Right cardiac atrium (tissue), 5 donors: ENCODE results near the gene ZNF644. TPM values are rescaled to one million over a fixed set of nuclear protein-coding genes. Genes with fewer than 3 reads are reported as not detected.
"Not testable (repeated sequence)": the region's sequence is repeated elsewhere in the genome, so short reads cannot be mapped to it uniquely, and the experiment has no call there.

Experiments
- ATAC-seq, 2 donors: fragments of 200-7000 bp; cut with Tn5 transposase; one replicate each; pipeline versions ENCODE4 v1.8.0 to v1.9.1; 2020; ENCODE audit warnings: moderate library complexity in 2 of 2, mild to moderate bottlenecking in 1 of 2
- DNase-seq, 3 donors: peaks; one replicate each; pipeline ENCODE4 v3.0.0-alpha.2; 2020
- H3K27ac ChIP-seq: one replicate; pipeline ENCODE4 v1.5.1; 2013; ENCODE audit warnings: mild to moderate bottlenecking, low read length, control low read depth, moderate library complexity
- H3K27me3 ChIP-seq: one replicate; pipeline ENCODE4 v1.6.1; 2013; ENCODE audit not compliant: control insufficient read depth, insufficient read depth
- H3K4me1 ChIP-seq: one replicate; pipeline ENCODE4 v1.6.1; 2013; ENCODE audit warnings: low read length; ENCODE audit not compliant: control insufficient read depth, insufficient read depth
- H3K4me3 ChIP-seq: one replicate; pipeline ENCODE4 v1.5.1; 2013; ENCODE audit warnings: low read length, control low read depth
- H3K9me3 ChIP-seq: one replicate; pipeline ENCODE4 v1.6.1; 2013; ENCODE audit warnings: low read length; ENCODE audit not compliant: control insufficient read depth
- WGBS: extraction: QIAGEN DNeasy Blood & Tissue Kit; methylation state at CpG from one replicate; pipeline ENCODE4 v1.1.7; 2013; 5-methylcytosine and 5-hydroxymethylcytosine counted together
- intact Hi-C, 4 donors: fragments of 100-400 bp; cut with DNase I; formaldehyde crosslinking; loops; one replicate each; pipeline versions ENCODE4 v1.11.0 to v1.14.0; 2022 to 2023
- polyA plus RNA-seq: library from polyadenylated mRNA; stranded (reverse); fragments of 200-250 nt; gene quantifications from one replicate; pipeline ENCODE4 v1.2.3, GENCODE V29; 2013
- total RNA-seq, 4 donors: library from RNA; stranded (reverse); fragmentation: NEBNext Ultra II Directional; extraction: Animal tissue kit (Norgen Biotek cat#: 25700); gene quantifications; one replicate each; pipeline ENCODE4 v1.2.1, GENCODE V29; 2021
- donor health status: healthy with polysubstance abuse.
- donor health status: DM: no; HTN: yes; CAD: no.
- donor health status: DM: no; HTN: no; CAD: no.
- donor health status: DM: no; HTN: yes; CAD: no; lungs with severe emphysema.
- donor health status: DM: yes; HTN: yes; CAD: no.

ZNF644 gene
- total and polyA plus RNA-seq, 5 donors, result 16.7 to 44.7 (median 34.6) TPM

DNA sequence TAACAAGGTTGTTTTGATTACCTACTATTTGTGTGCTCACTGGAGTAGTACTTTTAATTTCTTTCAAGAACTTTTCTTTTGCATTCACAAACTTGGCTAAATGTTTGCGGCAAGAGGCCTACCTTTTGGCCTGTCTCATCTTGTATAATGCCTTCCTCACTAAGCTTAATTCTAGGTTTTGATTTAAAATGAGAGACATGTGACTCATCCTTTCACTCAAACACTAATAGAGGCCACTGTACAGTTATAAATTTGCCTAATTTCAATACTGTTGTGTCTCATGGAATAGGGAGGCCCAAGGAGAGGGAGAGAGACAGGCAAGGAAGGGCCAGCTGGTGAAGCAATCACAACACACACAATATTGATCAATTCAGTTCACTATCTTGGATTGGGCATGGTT lies 66.1 kb downstream of the ZNF644 start:
- no peak overlapping the region for H3K27ac ChIP-seq
- H3K27me3 ChIP-seq, result no peaks in the 10 kb centered on the region
- H3K4me3 ChIP-seq, result no peak overlapping the region
- H3K4me1 ChIP-seq, result no peaks in the 10 kb centered on the region
- intact Hi-C loops, result no loop called here
- no peak for DNase-seq
- ATAC-seq, result no peak
- 97% methylated on average over 1 of the region's 1 CpG for WGBS
- H3K9me3 ChIP-seq, result no peaks in the 10 kb centered on the region

DNA sequence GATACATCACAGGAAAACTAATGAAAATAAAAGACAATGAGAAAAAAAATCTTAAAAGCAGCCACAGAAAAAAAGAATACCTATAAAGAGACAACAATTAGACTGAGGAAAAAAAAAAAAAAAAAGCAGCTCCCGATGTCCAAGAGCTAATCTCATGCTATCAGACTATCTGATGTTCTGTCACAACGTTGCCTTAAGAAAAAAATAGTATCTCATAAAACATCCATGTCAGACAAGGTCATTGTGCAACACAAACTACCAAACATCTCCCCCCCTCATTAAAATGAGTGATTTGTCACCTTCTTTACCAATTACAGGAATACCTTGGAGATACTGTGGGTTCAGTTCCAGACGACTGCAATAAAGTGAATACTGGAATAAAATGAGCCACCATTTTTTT lies 68.9 kb downstream of the ZNF644 start:
- WGBS, result 73% methylated on average over 3 of the region's 3 CpGs
- Histone ChIP-seq H3K4me1 (no peaks in the 10 kb centered on the region), H3K27ac (no peak overlapping the region), H3K27me3 (no peaks in the 10 kb centered on the region), H3K9me3 (no peaks in the 10 kb centered on the region), H3K4me3 (no peak overlapping the region)
- ATAC-seq (no peak), DNase-seq (no peak)
- intact Hi-C loops, result no loop called here

GRCh38 chr1:90951009-90951408 lies 70.8 kb downstream of the ZNF644 start:
- H3K27ac ChIP-seq, result no peak overlapping the region
- WGBS, result 82% methylated on average over 2 of the region's 2 CpGs
- ATAC-seq (no peak), DNase-seq (no peak)
- no peak overlapping the region for H3K4me3 ChIP-seq
- no peaks in the 10 kb centered on the region for H3K4me1 ChIP-seq
- intact Hi-C loops, result no loop called here
- H3K27me3 ChIP-seq, result no peaks in the 10 kb centered on the region
- H3K9me3 ChIP-seq, result no peaks in the 10 kb centered on the region

- intact Hi-C loops, result no loop called here
- no peaks in the 10 kb centered on the region for H3K27me3 ChIP-seq
- ATAC-seq, result no peak
These were observed 73.5 kb downstream of the ZNF644 start for GRCh38 chr1:90948301-90948700.

GRCh38 chr1:90946630-90947029 lies 75.2 kb downstream of the ZNF644 start:
- Histone ChIP-seq H3K4me3 (no peak overlapping the region), H3K27me3 (no peaks in the 10 kb centered on the region), H3K4me1 (no peaks in the 10 kb centered on the region), H3K27ac (no peak overlapping the region), H3K9me3 (no peaks in the 10 kb centered on the region)
- ATAC-seq (no peak), DNase-seq (no peak)
- intact Hi-C loops, result no loop called here
- 87% methylated on average over 1 of the region's 1 CpG for WGBS

More at GRCh38 chr1:90948301-90948700, 73.5 kb downstream of the ZNF644 start:
- DNase-seq, result no peak
- WGBS, result 94% methylated on average over 7 of the region's 7 CpGs
- H3K4me3 ChIP-seq, result no peak overlapping the region
- H3K27ac ChIP-seq, result no peak overlapping the region
- no peaks in the 10 kb centered on the region for H3K9me3 ChIP-seq
- H3K4me1 ChIP-seq, result no peaks in the 10 kb centered on the region

DNA sequence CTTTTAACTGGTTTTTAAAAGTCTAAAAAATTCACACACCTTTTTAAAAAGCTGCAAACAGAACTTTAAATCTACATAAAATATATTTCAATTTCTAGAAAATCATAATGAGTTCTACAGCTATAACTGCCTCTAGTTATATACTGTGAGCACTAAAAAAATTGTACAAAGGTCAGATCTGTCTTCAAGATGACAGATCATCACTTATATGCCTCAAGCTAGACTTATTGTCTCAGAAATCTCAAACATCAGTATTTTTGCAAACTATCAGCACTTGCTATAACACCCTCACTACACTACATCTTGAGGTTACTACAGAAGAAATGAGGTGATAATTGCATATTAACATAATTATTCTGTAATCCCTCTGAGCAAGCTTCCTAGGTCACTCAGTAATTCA lies 76.5 kb downstream of the ZNF644 start:
- no peak overlapping the region for H3K27ac ChIP-seq
- H3K4me3 ChIP-seq, result no peak overlapping the region
- no peaks in the 10 kb centered on the region for H3K4me1 ChIP-seq
- no peaks in the 10 kb centered on the region for H3K9me3 ChIP-seq
- intact Hi-C loops, result no loop called here
- no peaks in the 10 kb centered on the region for H3K27me3 ChIP-seq
- ATAC-seq, result no peak
- no peak for DNase-seq

- no peaks in the 10 kb centered on the region for H3K4me1 ChIP-seq
- no peak overlapping the region for H3K4me3 ChIP-seq
- no peaks in the 10 kb centered on the region for H3K27me3 ChIP-seq
- intact Hi-C loops, result no loop called here
- H3K9me3 ChIP-seq, result no peaks in the 10 kb centered on the region
- WGBS, result 93% methylated on average over 4 of the region's 4 CpGs
- no peak overlapping the region for H3K27ac ChIP-seq
- no peak for DNase-seq
- no peak for ATAC-seq
These were observed 77.9 kb downstream of the ZNF644 start for GRCh38 chr1:90943966-90944365.

- intact Hi-C loops, result no loop called here
- Histone ChIP-seq H3K4me1 (no peaks in the 10 kb centered on the region), H3K27me3 (no peaks in the 10 kb centered on the region), H3K4me3 (no peak overlapping the region), H3K9me3 (no peaks in the 10 kb centered on the region), H3K27ac (no peak overlapping the region)
- DNase-seq (no peak), ATAC-seq (no peak)
- 69% methylated on average over 2 of the region's 2 CpGs for WGBS
These were observed 81.1 kb downstream of the ZNF644 start for GRCh38 chr1:90940746-90941145.

DNA sequence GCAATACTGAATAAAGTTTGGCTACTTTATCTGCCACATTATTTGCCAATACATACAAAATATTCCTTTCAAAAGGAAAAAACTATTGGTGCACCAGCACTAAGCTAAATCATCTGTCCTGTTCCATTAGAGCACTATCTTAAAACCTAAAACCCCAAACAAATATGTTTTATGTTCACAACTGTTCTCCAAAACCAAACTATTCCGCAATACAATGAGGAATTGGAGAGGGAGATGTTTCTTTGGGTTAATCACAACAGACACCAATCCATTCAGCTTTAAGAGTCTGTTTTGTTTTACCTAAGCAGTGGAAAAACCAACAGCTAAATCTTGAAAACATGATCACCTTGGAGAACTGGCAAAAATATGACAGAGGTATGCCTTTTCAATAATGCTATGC lies 85.1 kb downstream of the ZNF644 start:
- DNase-seq (no peak), ATAC-seq (no peak)
- 100% methylated on average over 1 of the region's 1 CpG for WGBS
- Histone ChIP-seq H3K9me3 (no peaks in the 10 kb centered on the region), H3K4me1 (no peaks in the 10 kb centered on the region), H3K27ac (no peak overlapping the region), H3K4me3 (no peak overlapping the region), H3K27me3 (no peaks in the 10 kb centered on the region)
- intact Hi-C loops, result no loop called here

GRCh38 chr1:90936061-90936460 lies 85.8 kb downstream of the ZNF644 start:
- no peak overlapping the region for H3K4me3 ChIP-seq
- H3K27me3 ChIP-seq, result no peaks in the 10 kb centered on the region
- no peak overlapping the region for H3K27ac ChIP-seq
- 93% methylated on average over 4 of the region's 4 CpGs for WGBS
- DNase-seq (no peak), ATAC-seq (no peak)
- H3K9me3 ChIP-seq, result no peaks in the 10 kb centered on the region
- intact Hi-C loops, result no loop called here
- H3K4me1 ChIP-seq, result no peaks in the 10 kb centered on the region

GRCh38 chr1:90928231-90928630 lies 93.6 kb downstream of the ZNF644 start:
- 99% methylated on average over 8 of the region's 8 CpGs for WGBS

GRCh38 chr1:90927674-90928073 lies 94.2 kb downstream of the ZNF644 start:
- DNase-seq, H3K4me3 ChIP-seq, intact Hi-C loops, H3K9me3 ChIP-seq, H3K4me1 ChIP-seq, ATAC-seq, H3K27ac ChIP-seq, H3K27me3 ChIP-seq: not testable (repeated sequence)
- WGBS, result 99% methylated on average over 5 of the region's 5 CpGs

More at GRCh38 chr1:90928231-90928630, 93.6 kb downstream of the ZNF644 start:
- H3K4me3 ChIP-seq, intact Hi-C loops, ATAC-seq, H3K27me3 ChIP-seq, H3K9me3 ChIP-seq, H3K27ac ChIP-seq, H3K4me1 ChIP-seq: not testable (repeated sequence)
- peak in 1 of 3 donors; percentile 8 for DNase-seq
